ENCODE results near the gene PXMP4.

- TF ChIP-seq, protein P1, sequence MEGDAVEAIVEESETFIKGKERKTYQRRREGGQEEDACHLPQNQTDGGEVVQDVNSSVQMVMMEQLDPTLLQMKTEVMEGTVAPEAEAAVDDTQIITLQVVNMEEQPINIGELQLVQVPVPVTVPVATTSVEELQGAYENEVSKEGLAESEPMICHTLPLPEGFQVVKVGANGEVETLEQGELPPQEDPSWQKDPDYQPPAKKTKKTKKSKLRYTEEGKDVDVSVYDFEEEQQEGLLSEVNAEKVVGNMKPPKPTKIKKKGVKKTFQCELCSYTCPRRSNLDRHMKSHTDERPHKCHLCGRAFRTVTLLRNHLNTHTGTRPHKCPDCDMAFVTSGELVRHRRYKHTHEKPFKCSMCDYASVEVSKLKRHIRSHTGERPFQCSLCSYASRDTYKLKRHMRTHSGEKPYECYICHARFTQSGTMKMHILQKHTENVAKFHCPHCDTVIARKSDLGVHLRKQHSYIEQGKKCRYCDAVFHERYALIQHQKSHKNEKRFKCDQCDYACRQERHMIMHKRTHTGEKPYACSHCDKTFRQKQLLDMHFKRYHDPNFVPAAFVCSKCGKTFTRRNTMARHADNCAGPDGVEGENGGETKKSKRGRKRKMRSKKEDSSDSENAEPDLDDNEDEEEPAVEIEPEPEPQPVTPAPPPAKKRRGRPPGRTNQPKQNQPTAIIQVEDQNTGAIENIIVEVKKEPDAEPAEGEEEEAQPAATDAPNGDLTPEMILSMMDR (conservative IDR thresholded peaks at IDR 0.05): no peak
- no peak for TF ChIP-seq EZH2 (IDR thresholded peaks at IDR 0.05; ENCODE audit: low read depth)
These were observed 43.2 kb downstream of the PXMP4 start for GRCh38 chr20:33676652-33677645.

Data from PC-9 (cell line).